ENCODE results near the gene HEG1. TPM values are rescaled to one million over a fixed set of nuclear protein-coding genes. Genes with fewer than 3 reads are reported as not detected.
A peak's percentile ranks its signal among the peaks of the same experiment; 100 is the strongest.

Gene HEG1
- total RNA-seq, 1 experiment from 2014 or later = 14.6 TPM

DNA sequence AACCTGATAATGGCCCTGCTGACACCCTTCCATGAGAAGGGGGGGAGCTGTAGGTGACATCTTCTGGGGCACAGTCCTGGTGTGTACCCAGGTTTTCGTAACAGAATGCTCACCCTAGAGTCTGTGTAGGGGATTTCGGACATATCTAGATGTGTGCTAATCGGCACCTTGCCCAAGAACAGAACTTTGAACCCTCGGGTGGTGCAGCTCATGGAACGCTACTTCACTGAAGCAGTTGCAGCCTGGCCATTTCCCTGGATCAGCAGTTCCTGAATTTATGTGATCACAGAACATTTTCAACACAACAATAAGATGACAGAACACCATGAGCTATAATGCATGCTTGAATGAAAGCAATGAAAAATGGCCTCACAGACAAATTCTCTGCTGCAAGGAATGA, 63.8 kb downstream of the HEG1 start:
- H3K4me1 Mint-ChIP-seq = peaks cover 37% of the 10 kb centered on the region
- TF ChIP-seq TEAD1 (CRISPR knock-in tag; IDR thresholded peaks at IDR 0.05) (no peak), RORB (CRISPR knock-in tag; IDR thresholded peaks at IDR 0.05) (no peak), STAT6 (CRISPR knock-in tag; conservative IDR thresholded peaks at IDR 0.05; ENCODE audit: low read depth) (no peak), ZBTB43 (CRISPR knock-in tag; IDR thresholded peaks at IDR 0.05) (no peak), HMGA2 (CRISPR knock-in tag; IDR thresholded peaks at IDR 0.05) (no peak), NR2C2 (CRISPR knock-in tag; IDR thresholded peaks at IDR 0.05) (no peak), GTF2I (CRISPR knock-in tag; conservative IDR thresholded peaks at IDR 0.05) (no peak), IRF1 (CRISPR knock-in tag; IDR thresholded peaks at IDR 0.05) (no peak), NFE2L1 (CRISPR knock-in tag; IDR thresholded peaks at IDR 0.05) (no peak)
- TF ChIP-seq, protein P1, sequence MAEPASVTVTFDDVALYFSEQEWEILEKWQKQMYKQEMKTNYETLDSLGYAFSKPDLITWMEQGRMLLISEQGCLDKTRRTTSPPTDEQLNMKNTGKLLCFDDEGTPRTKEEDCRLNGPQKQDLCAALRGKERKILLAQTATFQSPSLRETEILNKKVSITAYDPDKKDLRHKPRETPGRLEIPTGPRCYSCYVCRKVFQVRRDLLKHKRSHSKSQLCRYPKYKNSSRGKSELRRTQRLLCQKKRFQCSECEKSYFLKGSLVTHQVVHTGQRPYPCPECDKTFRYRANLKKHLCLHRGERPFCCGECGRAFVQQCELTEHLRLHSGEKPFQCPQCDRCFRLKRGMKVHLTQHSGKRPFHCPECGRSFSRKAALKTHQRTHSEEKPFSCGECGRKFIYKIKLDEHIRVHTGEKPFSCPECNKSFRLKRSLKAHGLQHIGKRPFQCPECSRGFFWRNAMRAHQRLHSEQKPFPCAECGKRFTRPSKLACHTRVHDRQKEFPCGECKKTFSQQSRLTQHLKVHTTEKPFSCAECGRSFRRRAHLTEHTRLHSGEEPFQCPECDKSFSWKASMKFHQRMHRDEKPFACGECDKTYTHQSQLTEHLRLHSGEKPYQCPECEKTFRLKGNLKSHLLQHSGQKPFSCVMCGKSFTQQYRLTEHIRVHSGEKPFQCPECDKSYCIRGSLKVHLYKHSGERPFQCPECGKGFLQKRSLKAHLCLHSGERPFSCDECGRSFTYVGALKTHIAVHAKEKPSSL (CRISPR knock-in tag; conservative IDR thresholded peaks at IDR 0.05) = no peak
- TF ChIP-seq, protein P2, sequence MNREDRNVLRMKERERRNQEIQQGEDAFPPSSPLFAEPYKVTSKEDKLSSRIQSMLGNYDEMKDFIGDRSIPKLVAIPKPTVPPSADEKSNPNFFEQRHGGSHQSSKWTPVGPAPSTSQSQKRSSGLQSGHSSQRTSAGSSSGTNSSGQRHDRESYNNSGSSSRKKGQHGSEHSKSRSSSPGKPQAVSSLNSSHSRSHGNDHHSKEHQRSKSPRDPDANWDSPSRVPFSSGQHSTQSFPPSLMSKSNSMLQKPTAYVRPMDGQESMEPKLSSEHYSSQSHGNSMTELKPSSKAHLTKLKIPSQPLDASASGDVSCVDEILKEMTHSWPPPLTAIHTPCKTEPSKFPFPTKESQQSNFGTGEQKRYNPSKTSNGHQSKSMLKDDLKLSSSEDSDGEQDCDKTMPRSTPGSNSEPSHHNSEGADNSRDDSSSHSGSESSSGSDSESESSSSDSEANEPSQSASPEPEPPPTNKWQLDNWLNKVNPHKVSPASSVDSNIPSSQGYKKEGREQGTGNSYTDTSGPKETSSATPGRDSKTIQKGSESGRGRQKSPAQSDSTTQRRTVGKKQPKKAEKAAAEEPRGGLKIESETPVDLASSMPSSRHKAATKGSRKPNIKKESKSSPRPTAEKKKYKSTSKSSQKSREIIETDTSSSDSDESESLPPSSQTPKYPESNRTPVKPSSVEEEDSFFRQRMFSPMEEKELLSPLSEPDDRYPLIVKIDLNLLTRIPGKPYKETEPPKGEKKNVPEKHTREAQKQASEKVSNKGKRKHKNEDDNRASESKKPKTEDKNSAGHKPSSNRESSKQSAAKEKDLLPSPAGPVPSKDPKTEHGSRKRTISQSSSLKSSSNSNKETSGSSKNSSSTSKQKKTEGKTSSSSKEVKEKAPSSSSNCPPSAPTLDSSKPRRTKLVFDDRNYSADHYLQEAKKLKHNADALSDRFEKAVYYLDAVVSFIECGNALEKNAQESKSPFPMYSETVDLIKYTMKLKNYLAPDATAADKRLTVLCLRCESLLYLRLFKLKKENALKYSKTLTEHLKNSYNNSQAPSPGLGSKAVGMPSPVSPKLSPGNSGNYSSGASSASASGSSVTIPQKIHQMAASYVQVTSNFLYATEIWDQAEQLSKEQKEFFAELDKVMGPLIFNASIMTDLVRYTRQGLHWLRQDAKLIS (CRISPR knock-in tag; IDR thresholded peaks at IDR 0.05; ENCODE audit: borderline replicate concordance) = no peak
- TF ChIP-seq, protein P3, sequence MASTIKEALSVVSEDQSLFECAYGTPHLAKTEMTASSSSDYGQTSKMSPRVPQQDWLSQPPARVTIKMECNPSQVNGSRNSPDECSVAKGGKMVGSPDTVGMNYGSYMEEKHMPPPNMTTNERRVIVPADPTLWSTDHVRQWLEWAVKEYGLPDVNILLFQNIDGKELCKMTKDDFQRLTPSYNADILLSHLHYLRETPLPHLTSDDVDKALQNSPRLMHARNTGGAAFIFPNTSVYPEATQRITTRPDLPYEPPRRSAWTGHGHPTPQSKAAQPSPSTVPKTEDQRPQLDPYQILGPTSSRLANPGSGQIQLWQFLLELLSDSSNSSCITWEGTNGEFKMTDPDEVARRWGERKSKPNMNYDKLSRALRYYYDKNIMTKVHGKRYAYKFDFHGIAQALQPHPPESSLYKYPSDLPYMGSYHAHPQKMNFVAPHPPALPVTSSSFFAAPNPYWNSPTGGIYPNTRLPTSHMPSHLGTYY (CRISPR knock-in tag; IDR thresholded peaks at IDR 0.05) = no peak
- TF ChIP-seq, protein P4, sequence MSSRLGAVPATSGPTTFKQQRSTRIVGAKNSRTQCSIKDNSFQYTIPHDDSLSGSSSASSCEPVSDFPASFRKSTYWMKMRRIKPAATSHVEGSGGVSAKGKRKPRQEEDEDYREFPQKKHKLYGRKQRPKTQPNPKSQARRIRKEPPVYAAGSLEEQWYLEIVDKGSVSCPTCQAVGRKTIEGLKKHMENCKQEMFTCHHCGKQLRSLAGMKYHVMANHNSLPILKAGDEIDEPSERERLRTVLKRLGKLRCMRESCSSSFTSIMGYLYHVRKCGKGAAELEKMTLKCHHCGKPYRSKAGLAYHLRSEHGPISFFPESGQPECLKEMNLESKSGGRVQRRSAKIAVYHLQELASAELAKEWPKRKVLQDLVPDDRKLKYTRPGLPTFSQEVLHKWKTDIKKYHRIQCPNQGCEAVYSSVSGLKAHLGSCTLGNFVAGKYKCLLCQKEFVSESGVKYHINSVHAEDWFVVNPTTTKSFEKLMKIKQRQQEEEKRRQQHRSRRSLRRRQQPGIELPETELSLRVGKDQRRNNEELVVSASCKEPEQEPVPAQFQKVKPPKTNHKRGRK (CRISPR knock-in tag; IDR thresholded peaks at IDR 0.05; ENCODE audit: borderline replicate concordance) = no peak
- H3K36me3 Mint-ChIP-seq = peaks cover 10% of the 10 kb centered on the region
- ChIA-PET POLR2A (interaction anchor here (0.5 kb wide), 1 partner anchor 604 kb away, joined by 5 read pairs; no protein-coding TSS in a partner anchor), CTCF (interaction anchor here (0.5 to 1.5 kb wide), 6 partner anchors 11 to 446 kb away, joined by 3 to 11 read pairs (median 4); no protein-coding TSS in a partner anchor)
- H3K4me3 Mint-ChIP-seq = no peak overlapping the region
- peak; percentile 13; the same call in 1 of the 2 replicates for ATAC-seq
- no peak for DNase-seq (ENCODE audit: low spot score)
- H3K27ac Mint-ChIP-seq = no peak overlapping the region
- H3K27me3 Mint-ChIP-seq (ENCODE audit: low read depth) = no peaks in the 10 kb centered on the region
- no peaks in the 10 kb centered on the region for H3K9me3 Mint-ChIP-seq
